Colonic mucosa (tissue), 4 donors: ENCODE measurements around the gene RPL18. TPM values are rescaled to one million over a fixed set of nuclear protein-coding genes. Genes with fewer than 3 reads are reported as not detected.

Experiments used
- DNase-seq: peaks from one replicate; pipeline ENCODE4 v3.0.0-alpha.2; 2020
- H3K27ac ChIP-seq: fragments of 200-600 bp; one replicate; pipeline ENCODE4 v1.8.0; 2021
- H3K27me3 ChIP-seq: fragments of 200-600 bp; one replicate; pipeline ENCODE4 v1.8.0; 2021
- H3K36me3 ChIP-seq: fragments of 200-600 bp; one replicate; pipeline ENCODE4 v1.8.0; 2021
- H3K4me1 ChIP-seq: fragments of 200-600 bp; one replicate; pipeline ENCODE4 v1.8.0; 2021; ENCODE audit warnings: mild to moderate bottlenecking
- H3K4me3 ChIP-seq: fragments of 200-600 bp; one replicate; pipeline ENCODE4 v1.8.0; 2021
- H3K9ac ChIP-seq, 2 donors: one replicate each; pipeline ENCODE4 v1.7.0; 2013; ENCODE audit warnings: control low read depth in 2 of 2, low read depth in 2 of 2, low read length in 2 of 2
- H3K9me3 ChIP-seq: fragments of 200-600 bp; one replicate; pipeline ENCODE4 v1.8.0; 2021
- CTCF ChIP-seq: fragments of 200-600 bp; IDR thresholded peaks from one replicate; pipeline ENCODE4 v1.8.0; 2022; ENCODE audit warnings: antibody characterized with exemption, mild to moderate bottlenecking
- intact Hi-C: fragments of 100-400 bp; cut with DNase I; formaldehyde crosslinking; loops from one replicate; pipeline ENCODE4 v1.14.1; 2022
- total RNA-seq, 2 donors: library from RNA; stranded (reverse); fragmentation: NEBNext Ultra II Directional in 1 of 2; extraction: Animal tissue kit (Norgen Biotek cat#: 25700) in 1 of 2; gene quantifications; one replicate each; pipeline ENCODE4 v1.2.1, GENCODE V29; 2021
- donor health status: healthy.
- donor health status: DM: no; HTN: no; CAD: no.
- donor health status: DM: no; HTN: no; CAD: no.

Gene RPL18
- total RNA-seq, 2 donors from 2014 or later = 1,499 to 1,736 TPM

GRCh38 chr19:48627865-48628314 lies 8.9 kb upstream of the RPL18 start:
- Histone ChIP-seq H3K9ac (peak overlapping the region; percentile 36 to 67), H3K4me1 (peaks cover 27% of the 10 kb centered on the region), H3K27ac (peak overlapping the region; percentile 71), H3K36me3 (no peaks in the 10 kb centered on the region), H3K4me3 (no peak overlapping the region), H3K9me3 (no peaks in the 10 kb centered on the region), H3K27me3 (no peaks in the 10 kb centered on the region)
- no peak for DNase-seq
- intact Hi-C loops = no loop called here
- TF ChIP-seq CTCF = no peak

GRCh38 chr19:48627201-48627864 lies 8.4 kb upstream of the RPL18 start:
- intact Hi-C loops = no loop called here
- Histone ChIP-seq H3K9ac (peak overlapping the region in 1 of 2 donors; percentile 67), H3K27me3 (no peaks in the 10 kb centered on the region), H3K36me3 (no peaks in the 10 kb centered on the region), H3K4me1 (peaks cover 26% of the 10 kb centered on the region), H3K27ac (peak overlapping the region; percentile 71), H3K9me3 (no peaks in the 10 kb centered on the region), H3K4me3 (no peak overlapping the region)
- DNase-seq = peak; percentile 76
- no peak for TF ChIP-seq CTCF

- H3K4me3 ChIP-seq = no peak overlapping the region
- TF ChIP-seq CTCF = no peak
- intact Hi-C loops = no loop called here
These were observed 6.9 kb upstream of the RPL18 start for GRCh38 chr19:48625891-48626327.

GRCh38 chr19:48624791-48625723 lies 6.1 kb upstream of the RPL18 start:
- Histone ChIP-seq H3K9ac (peak overlapping the region; percentile 76 to 79), H3K4me1 (peaks cover 16% of the 10 kb centered on the region)
- TF ChIP-seq CTCF = no peak

More at GRCh38 chr19:48625891-48626327, 6.9 kb upstream of the RPL18 start:
- Histone ChIP-seq H3K9me3 (no peaks in the 10 kb centered on the region), H3K4me1 (peaks cover 24% of the 10 kb centered on the region), H3K36me3 (no peaks in the 10 kb centered on the region), H3K27me3 (no peaks in the 10 kb centered on the region), H3K9ac (peak overlapping the region; percentile 14 to 76), H3K27ac (no peak overlapping the region)
- DNase-seq = peak; percentile 34

GRCh38 chr19:48624067-48624594 lies 5.2 kb upstream of the RPL18 start:
- no peak for TF ChIP-seq CTCF
- Histone ChIP-seq H3K9me3 (no peaks in the 10 kb centered on the region), H3K4me3 (peak overlapping the region; percentile 42), H3K4me1 (peaks cover 11% of the 10 kb centered on the region), H3K9ac (peak overlapping the region; percentile 76 to 79), H3K36me3 (no peaks in the 10 kb centered on the region), H3K27me3 (no peaks in the 10 kb centered on the region), H3K27ac (peak overlapping the region; percentile 54)
- DNase-seq = peak; percentile 98
- intact Hi-C loops = no loop called here

More at GRCh38 chr19:48624791-48625723, 6.1 kb upstream of the RPL18 start:
- DNase-seq = peak; percentile 79
- peak overlapping the region; percentile 42 for H3K4me3 ChIP-seq
- no peaks in the 10 kb centered on the region for H3K36me3 ChIP-seq
- no peaks in the 10 kb centered on the region for H3K27me3 ChIP-seq
- no peaks in the 10 kb centered on the region for H3K9me3 ChIP-seq
- intact Hi-C loops = no loop called here
- peak overlapping the region; percentile 54 for H3K27ac ChIP-seq
